ENCODE measurements around the gene CDKAL1.
"Not testable (repeated sequence)": the region's sequence is repeated elsewhere in the genome, so short reads cannot be mapped to it uniquely, and the experiment has no call there.

The CDKAL1 gene

DNA sequence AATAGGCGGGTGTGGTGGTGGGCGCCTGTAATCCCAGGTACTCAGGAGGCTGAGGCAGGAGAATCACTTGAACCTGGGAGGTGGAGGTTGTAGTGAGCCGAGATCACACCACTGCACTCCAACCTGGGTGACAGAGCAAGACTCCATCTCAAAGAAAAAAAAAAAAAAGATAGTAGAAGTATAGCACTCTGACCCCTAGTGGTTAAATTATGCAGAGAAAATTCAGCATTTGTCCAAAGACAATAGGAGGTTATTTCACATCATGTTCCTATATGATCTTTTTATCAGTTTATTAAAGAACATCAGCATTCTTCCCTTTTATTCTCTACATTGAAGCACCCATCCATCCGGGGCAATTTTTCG, 5.2 kb upstream of the CDKAL1 start:
- not testable (repeated sequence) for H3K4me1 ChIP-seq (ENCODE audit: control insufficient read depth, insufficient read depth, low read length); H3K9ac ChIP-seq (ENCODE audit: low read length in 2 of 2); H3K27ac ChIP-seq (ENCODE audit: low read length); H3K4me3 ChIP-seq (ENCODE audit: low read length in 2 of 2); H3K9me3 ChIP-seq (ENCODE audit: control insufficient read depth in 2 of 2, low read length in 2 of 2); H3K27me3 ChIP-seq (ENCODE audit: control insufficient read depth in 1 of 2, insufficient read depth in 2 of 2, low read length in 2 of 2); H3K36me3 ChIP-seq (ENCODE audit: control insufficient read depth in 2 of 2, insufficient read depth in 2 of 2, low read length in 2 of 2)

- H3K27ac ChIP-seq (ENCODE audit: low read length): no peak overlapping the region
- H3K36me3 ChIP-seq (ENCODE audit: control insufficient read depth in 2 of 2, insufficient read depth in 2 of 2, low read length in 2 of 2): peaks cover 0 to 2% of the 10 kb centered on the region in 2 donors
- no peaks in the 10 kb centered on the region for H3K27me3 ChIP-seq (ENCODE audit: control insufficient read depth in 1 of 2, insufficient read depth in 2 of 2, low read length in 2 of 2)
- H3K4me1 ChIP-seq (ENCODE audit: control insufficient read depth, insufficient read depth, low read length): peaks cover 12% of the 10 kb centered on the region
- H3K4me3 ChIP-seq (ENCODE audit: low read length in 2 of 2): no peak overlapping the region
- H3K9me3 ChIP-seq (ENCODE audit: control insufficient read depth in 2 of 2, low read length in 2 of 2): no peaks in the 10 kb centered on the region
- no peak overlapping the region for H3K9ac ChIP-seq (ENCODE audit: low read length in 2 of 2)
Observed at GRCh38 chr6:20532881-20533280, 1.4 kb upstream of the CDKAL1 start.

DNA sequence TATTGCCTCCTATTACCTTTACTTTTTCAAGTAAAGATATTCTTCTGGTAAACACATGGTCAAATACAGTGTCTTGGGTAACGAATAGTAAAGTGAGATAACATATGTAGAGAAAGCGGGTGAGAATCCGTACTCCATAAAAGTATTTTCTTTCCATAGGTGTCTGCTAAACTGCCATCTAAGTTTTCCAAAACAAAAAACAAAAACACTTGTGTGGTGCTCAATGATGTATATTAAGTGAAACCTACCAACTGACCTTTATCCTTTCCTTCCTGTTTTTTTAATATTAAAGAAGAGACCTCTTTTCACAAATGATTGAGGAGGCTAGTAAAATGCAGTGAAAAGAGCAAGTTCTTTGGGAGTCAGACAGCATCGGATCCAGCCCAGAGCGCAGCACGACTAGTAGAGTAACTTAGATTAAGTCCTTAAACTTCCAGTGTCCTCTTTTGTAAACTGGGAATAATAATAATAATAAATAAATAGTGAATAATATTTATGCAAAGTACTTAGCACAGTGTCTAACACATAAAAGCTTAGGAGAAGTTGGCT, 437 bp upstream of the CDKAL1 start:
- Histone ChIP-seq H3K27ac (ENCODE audit: low read length) (no peak overlapping the region), H3K4me3 (ENCODE audit: low read length in 2 of 2) (peak overlapping the region; percentile 91 to 94)

GRCh38 chr6:20538131-20538662, 3.9 kb downstream of the CDKAL1 start:
- Histone ChIP-seq H3K9ac (ENCODE audit: low read length in 2 of 2) (no peak overlapping the region), H3K4me1 (ENCODE audit: control insufficient read depth, insufficient read depth, low read length) (peaks cover 12% of the 10 kb centered on the region), H3K4me3 (ENCODE audit: low read length in 2 of 2) (no peak overlapping the region), H3K36me3 (ENCODE audit: control insufficient read depth in 2 of 2, insufficient read depth in 2 of 2, low read length in 2 of 2) (peaks cover 4 to 8% of the 10 kb centered on the region in 2 donors), H3K27me3 (ENCODE audit: control insufficient read depth in 1 of 2, insufficient read depth in 2 of 2, low read length in 2 of 2) (no peaks in the 10 kb centered on the region), H3K9me3 (ENCODE audit: control insufficient read depth in 2 of 2, low read length in 2 of 2) (no peaks in the 10 kb centered on the region), H3K27ac (ENCODE audit: low read length) (no peak overlapping the region)

More for the DNA sequence above, 437 bp upstream of the CDKAL1 start:
- peak overlapping the region; percentile 86 to 95 for H3K9ac ChIP-seq (ENCODE audit: low read length in 2 of 2)
- H3K36me3 ChIP-seq (ENCODE audit: control insufficient read depth in 2 of 2, insufficient read depth in 2 of 2, low read length in 2 of 2): peaks cover 2 to 3% of the 10 kb centered on the region in 2 donors
- H3K9me3 ChIP-seq (ENCODE audit: control insufficient read depth in 2 of 2, low read length in 2 of 2): no peaks in the 10 kb centered on the region
- H3K27me3 ChIP-seq (ENCODE audit: control insufficient read depth in 1 of 2, insufficient read depth in 2 of 2, low read length in 2 of 2): no peaks in the 10 kb centered on the region
- H3K4me1 ChIP-seq (ENCODE audit: control insufficient read depth, insufficient read depth, low read length): peaks cover 12% of the 10 kb centered on the region

- peaks cover 12% of the 10 kb centered on the region for H3K4me1 ChIP-seq (ENCODE audit: control insufficient read depth, insufficient read depth, low read length)
- H3K27ac ChIP-seq (ENCODE audit: low read length): no peak overlapping the region
- H3K9ac ChIP-seq (ENCODE audit: low read length in 2 of 2): no peak overlapping the region
- H3K36me3 ChIP-seq (ENCODE audit: control insufficient read depth in 2 of 2, insufficient read depth in 2 of 2, low read length in 2 of 2): peaks cover 4 to 8% of the 10 kb centered on the region in 2 donors
- no peaks in the 10 kb centered on the region for H3K27me3 ChIP-seq (ENCODE audit: control insufficient read depth in 1 of 2, insufficient read depth in 2 of 2, low read length in 2 of 2)
- H3K9me3 ChIP-seq (ENCODE audit: control insufficient read depth in 2 of 2, low read length in 2 of 2): no peaks in the 10 kb centered on the region
- H3K4me3 ChIP-seq (ENCODE audit: low read length in 2 of 2): no peak overlapping the region
Observed at GRCh38 chr6:20538907-20539306, 4.7 kb downstream of the CDKAL1 start.

- no peaks in the 10 kb centered on the region for H3K27me3 ChIP-seq (ENCODE audit: control insufficient read depth in 1 of 2, insufficient read depth in 2 of 2, low read length in 2 of 2)
- H3K9ac ChIP-seq (ENCODE audit: low read length in 2 of 2): no peak overlapping the region
- H3K9me3 ChIP-seq (ENCODE audit: control insufficient read depth in 2 of 2, low read length in 2 of 2): no peaks in the 10 kb centered on the region
- H3K4me3 ChIP-seq (ENCODE audit: low read length in 2 of 2): no peak overlapping the region
- H3K4me1 ChIP-seq (ENCODE audit: control insufficient read depth, insufficient read depth, low read length): peaks cover 12% of the 10 kb centered on the region
- H3K27ac ChIP-seq (ENCODE audit: low read length): no peak overlapping the region
- peaks cover 4 to 8% of the 10 kb centered on the region in 2 donors for H3K36me3 ChIP-seq (ENCODE audit: control insufficient read depth in 2 of 2, insufficient read depth in 2 of 2, low read length in 2 of 2)
Observed at GRCh38 chr6:20539387-20539786, 5.1 kb downstream of the CDKAL1 start.

DNA sequence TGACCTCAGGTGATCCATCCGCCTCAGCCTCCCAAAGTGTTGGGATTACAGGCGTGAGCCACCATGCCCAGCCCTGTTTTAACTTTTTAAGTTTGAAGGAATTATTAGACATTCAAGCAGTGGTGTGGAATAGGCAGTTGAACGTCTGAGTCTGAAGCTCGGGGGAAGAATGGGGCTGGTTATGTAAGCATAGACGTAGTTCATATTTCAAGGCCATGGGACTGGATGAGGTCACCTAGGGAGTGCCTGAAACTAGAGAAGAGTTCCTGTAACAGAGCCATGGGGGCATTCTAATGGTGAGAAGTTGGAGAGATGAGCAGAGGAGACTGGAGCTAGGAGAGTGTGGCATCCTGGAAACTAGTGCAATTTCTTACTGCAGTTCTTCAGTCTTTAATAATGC, 6.4 kb downstream of the CDKAL1 start:
- no peak overlapping the region for H3K9ac ChIP-seq (ENCODE audit: low read length in 2 of 2)
- H3K9me3 ChIP-seq (ENCODE audit: control insufficient read depth in 2 of 2, low read length in 2 of 2): no peaks in the 10 kb centered on the region
- no peaks in the 10 kb centered on the region for H3K27me3 ChIP-seq (ENCODE audit: control insufficient read depth in 1 of 2, insufficient read depth in 2 of 2, low read length in 2 of 2)
- peaks cover 4 to 8% of the 10 kb centered on the region in 2 donors for H3K36me3 ChIP-seq (ENCODE audit: control insufficient read depth in 2 of 2, insufficient read depth in 2 of 2, low read length in 2 of 2)
- peaks cover 4% of the 10 kb centered on the region for H3K4me1 ChIP-seq (ENCODE audit: control insufficient read depth, insufficient read depth, low read length)
- H3K27ac ChIP-seq (ENCODE audit: low read length): no peak overlapping the region
- H3K4me3 ChIP-seq (ENCODE audit: low read length in 2 of 2): no peak overlapping the region

- Histone ChIP-seq H3K4me3 (ENCODE audit: low read length in 2 of 2) (no peak overlapping the region), H3K27ac (ENCODE audit: low read length) (no peak overlapping the region), H3K9ac (ENCODE audit: low read length in 2 of 2) (no peak overlapping the region), H3K36me3 (ENCODE audit: control insufficient read depth in 2 of 2, insufficient read depth in 2 of 2, low read length in 2 of 2) (peaks cover 4 to 8% of the 10 kb centered on the region in 2 donors), H3K4me1 (ENCODE audit: control insufficient read depth, insufficient read depth, low read length) (no peaks in the 10 kb centered on the region), H3K9me3 (ENCODE audit: control insufficient read depth in 2 of 2, low read length in 2 of 2) (no peaks in the 10 kb centered on the region), H3K27me3 (ENCODE audit: control insufficient read depth in 1 of 2, insufficient read depth in 2 of 2, low read length in 2 of 2) (no peaks in the 10 kb centered on the region)
Observed at GRCh38 chr6:20541382-20541781, 7.1 kb downstream of the CDKAL1 start.

DNA sequence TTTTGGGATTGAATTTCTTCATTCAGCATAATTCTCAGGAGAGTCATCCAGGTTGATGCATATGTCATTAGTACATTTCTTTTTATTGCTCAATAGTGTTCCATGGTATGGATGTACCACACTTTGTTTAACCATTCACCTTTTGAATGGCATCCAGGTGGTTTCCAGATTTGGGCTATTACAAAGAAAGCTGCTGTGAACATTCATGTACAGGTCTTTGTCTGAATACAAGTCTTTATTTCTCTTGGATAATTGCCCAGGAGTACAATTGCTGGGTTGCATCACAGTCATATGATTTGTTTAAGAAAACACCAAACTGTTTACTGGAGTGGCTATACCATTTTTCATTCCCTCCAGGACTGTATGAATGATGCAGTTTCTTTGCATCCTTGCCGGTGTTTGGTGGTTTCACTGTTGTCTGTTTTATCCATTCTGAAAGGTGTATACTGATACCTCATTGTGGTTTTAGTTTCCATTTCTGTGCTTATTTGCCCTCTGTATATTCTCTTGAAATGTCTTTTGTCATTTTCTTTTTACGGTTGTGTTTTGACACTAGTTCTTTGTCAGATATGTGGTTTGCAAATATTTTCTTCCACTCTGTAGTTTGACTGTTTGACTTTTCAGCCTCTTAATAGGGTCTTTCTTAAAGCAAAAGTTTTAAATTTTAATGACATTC, 8.8 kb downstream of the CDKAL1 start:
- Histone ChIP-seq H3K36me3 (ENCODE audit: control insufficient read depth in 2 of 2, insufficient read depth in 2 of 2, low read length in 2 of 2) (peaks cover 6 to 7% of the 10 kb centered on the region in 2 donors), H3K27ac (ENCODE audit: low read length) (no peak overlapping the region)

DNA sequence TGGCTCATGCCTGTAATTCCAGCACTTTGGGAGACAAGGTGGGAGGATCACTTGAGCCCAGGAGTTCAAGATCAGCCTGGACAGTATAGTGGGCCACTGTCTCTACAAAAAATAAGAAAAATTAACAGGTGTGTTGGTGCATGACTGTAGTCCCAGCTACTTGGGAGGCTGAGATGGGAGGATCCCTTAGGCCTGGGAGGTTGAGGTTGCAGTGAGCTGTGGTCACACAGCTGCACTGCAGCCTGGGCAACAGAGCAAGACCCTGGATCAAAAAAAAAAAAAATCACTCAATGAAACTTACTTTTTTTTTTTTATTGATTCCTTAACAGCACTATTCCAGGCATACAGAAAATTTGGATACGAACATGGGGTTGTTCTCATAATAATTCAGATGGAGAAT, 14.0 kb downstream of the CDKAL1 start:
- H3K9me3 ChIP-seq (ENCODE audit: control insufficient read depth in 2 of 2, low read length in 2 of 2): no peaks in the 10 kb centered on the region
- peaks cover 10 to 13% of the 10 kb centered on the region in 2 donors for H3K36me3 ChIP-seq (ENCODE audit: control insufficient read depth in 2 of 2, insufficient read depth in 2 of 2, low read length in 2 of 2)
- H3K4me3 ChIP-seq (ENCODE audit: low read length in 2 of 2): no peak overlapping the region
- H3K27me3 ChIP-seq (ENCODE audit: control insufficient read depth in 1 of 2, insufficient read depth in 2 of 2, low read length in 2 of 2): no peaks in the 10 kb centered on the region
- H3K27ac ChIP-seq (ENCODE audit: low read length): no peak overlapping the region
- no peak overlapping the region for H3K9ac ChIP-seq (ENCODE audit: low read length in 2 of 2)
- H3K4me1 ChIP-seq (ENCODE audit: control insufficient read depth, insufficient read depth, low read length): no peaks in the 10 kb centered on the region

More for the DNA sequence above, 8.8 kb downstream of the CDKAL1 start:
- Histone ChIP-seq H3K9me3 (ENCODE audit: control insufficient read depth in 2 of 2, low read length in 2 of 2) (no peaks in the 10 kb centered on the region), H3K9ac (ENCODE audit: low read length in 2 of 2) (no peak overlapping the region), H3K4me3 (ENCODE audit: low read length in 2 of 2) (no peak overlapping the region), H3K4me1 (ENCODE audit: control insufficient read depth, insufficient read depth, low read length) (no peaks in the 10 kb centered on the region), H3K27me3 (ENCODE audit: control insufficient read depth in 1 of 2, insufficient read depth in 2 of 2, low read length in 2 of 2) (no peaks in the 10 kb centered on the region)

DNA sequence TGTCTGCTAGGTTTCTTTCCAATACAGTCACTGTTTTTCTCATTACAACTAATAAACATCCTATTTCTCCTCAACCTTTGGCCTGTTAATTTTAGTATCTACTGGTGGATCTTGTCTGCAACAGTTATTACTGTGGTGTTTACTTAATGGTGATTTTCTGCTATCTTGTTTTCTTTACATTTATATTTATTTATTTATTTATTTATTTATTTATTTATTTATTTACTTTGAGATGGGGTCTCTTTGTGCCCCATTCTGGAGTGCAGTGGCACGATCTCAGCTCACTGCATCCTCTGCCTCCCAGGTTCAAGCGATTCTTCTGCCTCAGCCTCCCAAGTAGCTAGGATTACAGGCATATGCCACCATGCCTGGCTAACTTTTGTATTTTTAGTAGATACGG, 15.1 kb downstream of the CDKAL1 start:
- not testable (repeated sequence) for H3K27ac ChIP-seq (ENCODE audit: low read length); H3K27me3 ChIP-seq (ENCODE audit: control insufficient read depth in 1 of 2, insufficient read depth in 2 of 2, low read length in 2 of 2); H3K4me1 ChIP-seq (ENCODE audit: control insufficient read depth, insufficient read depth, low read length); H3K4me3 ChIP-seq (ENCODE audit: low read length in 2 of 2); H3K9me3 ChIP-seq (ENCODE audit: control insufficient read depth in 2 of 2, low read length in 2 of 2); H3K9ac ChIP-seq (ENCODE audit: low read length in 2 of 2)
- peaks cover 10 to 15% of the 10 kb centered on the region in 2 donors for H3K36me3 ChIP-seq (ENCODE audit: control insufficient read depth in 2 of 2, insufficient read depth in 2 of 2, low read length in 2 of 2)
